ENCODE results near the gene KIRREL3.

KIRREL3 gene

DNA sequence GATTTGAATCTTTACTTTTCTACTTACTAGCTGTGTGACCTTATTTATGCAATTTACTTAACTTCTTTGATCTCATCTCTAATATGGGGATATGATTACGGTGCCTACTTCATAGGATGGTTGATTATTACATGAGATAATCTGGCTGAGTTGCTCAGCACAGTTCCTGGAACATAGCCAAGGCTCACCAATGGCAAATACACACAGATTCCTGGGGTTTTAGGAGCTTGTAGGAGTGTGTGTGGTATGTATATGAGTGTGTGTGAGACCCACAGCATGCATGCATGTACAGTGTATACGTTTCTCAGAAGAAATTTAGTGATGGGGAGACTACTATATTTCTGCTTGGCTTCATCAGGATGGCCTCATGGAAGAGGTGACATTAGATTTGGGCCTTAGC is 256.9 kb downstream of the KIRREL3 start:
- Histone ChIP-seq H3K36me3 (ENCODE audit: control insufficient read depth, low read depth, low read length) (no peaks in the 10 kb centered on the region), H3K27ac (ENCODE audit: low read length) (no peak overlapping the region), H3K4me3 (ENCODE audit: low read length) (no peak overlapping the region), H3K4me1 (ENCODE audit: control insufficient read depth, low read depth, low read length) (peaks cover 14% of the 10 kb centered on the region), H3K27me3 (ENCODE audit: control insufficient read depth, insufficient read depth, low read length) (no peaks in the 10 kb centered on the region), H3K9ac (ENCODE audit: low read length) (no peak overlapping the region), H3K9me3 (ENCODE audit: control insufficient read depth, low read depth, low read length) (no peaks in the 10 kb centered on the region)

GRCh38 chr11:126742582-126742981 is 258.0 kb downstream of the KIRREL3 start:
- no peaks in the 10 kb centered on the region for H3K9me3 ChIP-seq (ENCODE audit: control insufficient read depth, low read depth, low read length)
- H3K27ac ChIP-seq (ENCODE audit: low read length) = no peak overlapping the region
- H3K4me3 ChIP-seq (ENCODE audit: low read length) = no peak overlapping the region
- H3K27me3 ChIP-seq (ENCODE audit: control insufficient read depth, insufficient read depth, low read length) = no peaks in the 10 kb centered on the region
- peaks cover 14% of the 10 kb centered on the region for H3K4me1 ChIP-seq (ENCODE audit: control insufficient read depth, low read depth, low read length)
- no peaks in the 10 kb centered on the region for H3K36me3 ChIP-seq (ENCODE audit: control insufficient read depth, low read depth, low read length)
- no peak overlapping the region for H3K9ac ChIP-seq (ENCODE audit: low read length)

DNA sequence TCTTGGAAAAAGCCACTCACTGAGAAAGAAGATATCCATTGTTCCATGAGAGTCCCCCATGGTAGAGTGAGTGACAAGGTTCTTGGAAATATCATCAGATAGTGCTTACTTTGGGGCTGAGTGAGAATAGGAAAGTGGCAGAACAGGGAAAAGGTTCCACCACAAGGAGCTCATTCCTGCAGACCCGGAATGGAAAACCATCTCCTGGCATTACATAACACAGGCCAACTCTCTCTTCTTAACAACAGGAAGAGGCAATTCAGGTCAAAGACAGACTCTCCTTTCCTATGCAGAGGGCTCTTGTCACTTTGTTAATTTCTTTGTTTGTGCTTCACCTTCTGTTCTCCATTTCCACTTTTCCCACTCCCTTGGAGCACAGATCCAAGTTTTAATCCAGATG is 259.7 kb downstream of the KIRREL3 start:
- H3K4me3 ChIP-seq (ENCODE audit: low read length) = no peak overlapping the region
- peaks cover 14% of the 10 kb centered on the region for H3K4me1 ChIP-seq (ENCODE audit: control insufficient read depth, low read depth, low read length)
- no peak overlapping the region for H3K9ac ChIP-seq (ENCODE audit: low read length)
- H3K9me3 ChIP-seq (ENCODE audit: control insufficient read depth, low read depth, low read length) = no peaks in the 10 kb centered on the region
- H3K36me3 ChIP-seq (ENCODE audit: control insufficient read depth, low read depth, low read length) = no peaks in the 10 kb centered on the region
- H3K27ac ChIP-seq (ENCODE audit: low read length) = no peak overlapping the region
- no peaks in the 10 kb centered on the region for H3K27me3 ChIP-seq (ENCODE audit: control insufficient read depth, insufficient read depth, low read length)

- Histone ChIP-seq H3K4me3 (ENCODE audit: low read length) (no peak overlapping the region), H3K27ac (ENCODE audit: low read length) (no peak overlapping the region), H3K27me3 (ENCODE audit: control insufficient read depth, insufficient read depth, low read length) (no peaks in the 10 kb centered on the region), H3K9ac (ENCODE audit: low read length) (no peak overlapping the region), H3K4me1 (ENCODE audit: control insufficient read depth, low read depth, low read length) (peaks cover 14% of the 10 kb centered on the region), H3K36me3 (ENCODE audit: control insufficient read depth, low read depth, low read length) (no peaks in the 10 kb centered on the region), H3K9me3 (ENCODE audit: control insufficient read depth, low read depth, low read length) (no peaks in the 10 kb centered on the region)
These were observed 260.9 kb downstream of the KIRREL3 start for GRCh38 chr11:126739499-126740145.

GRCh38 chr11:126738295-126739031 is 262.1 kb downstream of the KIRREL3 start:
- H3K27me3 ChIP-seq (ENCODE audit: control insufficient read depth, insufficient read depth, low read length) = no peaks in the 10 kb centered on the region
- no peak overlapping the region for H3K27ac ChIP-seq (ENCODE audit: low read length)
- H3K4me3 ChIP-seq (ENCODE audit: low read length) = no peak overlapping the region
- H3K9me3 ChIP-seq (ENCODE audit: control insufficient read depth, low read depth, low read length) = no peaks in the 10 kb centered on the region
- H3K4me1 ChIP-seq (ENCODE audit: control insufficient read depth, low read depth, low read length) = peaks cover 14% of the 10 kb centered on the region
- H3K9ac ChIP-seq (ENCODE audit: low read length) = no peak overlapping the region
- no peaks in the 10 kb centered on the region for H3K36me3 ChIP-seq (ENCODE audit: control insufficient read depth, low read depth, low read length)

GRCh38 chr11:126736682-126737572 is 263.6 kb downstream of the KIRREL3 start:
- Histone ChIP-seq H3K9ac (ENCODE audit: low read length) (no peak overlapping the region), H3K9me3 (ENCODE audit: control insufficient read depth, low read depth, low read length) (no peaks in the 10 kb centered on the region), H3K27me3 (ENCODE audit: control insufficient read depth, insufficient read depth, low read length) (no peaks in the 10 kb centered on the region), H3K4me3 (ENCODE audit: low read length) (no peak overlapping the region), H3K36me3 (ENCODE audit: control insufficient read depth, low read depth, low read length) (no peaks in the 10 kb centered on the region), H3K4me1 (ENCODE audit: control insufficient read depth, low read depth, low read length) (peaks cover 14% of the 10 kb centered on the region), H3K27ac (ENCODE audit: low read length) (no peak overlapping the region)

DNA sequence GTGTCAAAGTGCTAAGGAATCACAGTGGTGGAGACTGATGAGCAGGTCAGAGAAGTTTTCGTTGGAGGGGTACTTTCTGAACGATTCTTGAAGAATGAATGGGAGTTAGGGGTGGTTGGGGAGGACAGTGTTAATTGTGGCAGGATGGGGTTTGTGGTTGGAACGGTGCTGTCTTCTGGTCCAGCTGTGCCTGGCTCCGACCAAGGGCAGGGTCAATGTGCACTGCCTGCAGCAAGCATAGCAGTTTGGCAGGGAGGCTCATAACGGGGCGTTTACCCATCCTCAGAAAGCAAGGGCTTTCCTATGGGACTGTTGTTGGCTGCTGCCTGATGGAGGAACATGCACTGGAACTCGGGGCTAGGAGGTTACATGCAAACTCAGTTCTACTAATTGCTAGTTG is 265.8 kb downstream of the KIRREL3 start:
- Histone ChIP-seq H3K4me3 (ENCODE audit: low read length) (no peak overlapping the region), H3K36me3 (ENCODE audit: control insufficient read depth, low read depth, low read length) (no peaks in the 10 kb centered on the region), H3K9me3 (ENCODE audit: control insufficient read depth, low read depth, low read length) (no peaks in the 10 kb centered on the region), H3K27me3 (ENCODE audit: control insufficient read depth, insufficient read depth, low read length) (no peaks in the 10 kb centered on the region), H3K4me1 (ENCODE audit: control insufficient read depth, low read depth, low read length) (no peaks in the 10 kb centered on the region), H3K9ac (ENCODE audit: low read length) (no peak overlapping the region), H3K27ac (ENCODE audit: low read length) (no peak overlapping the region)

DNA sequence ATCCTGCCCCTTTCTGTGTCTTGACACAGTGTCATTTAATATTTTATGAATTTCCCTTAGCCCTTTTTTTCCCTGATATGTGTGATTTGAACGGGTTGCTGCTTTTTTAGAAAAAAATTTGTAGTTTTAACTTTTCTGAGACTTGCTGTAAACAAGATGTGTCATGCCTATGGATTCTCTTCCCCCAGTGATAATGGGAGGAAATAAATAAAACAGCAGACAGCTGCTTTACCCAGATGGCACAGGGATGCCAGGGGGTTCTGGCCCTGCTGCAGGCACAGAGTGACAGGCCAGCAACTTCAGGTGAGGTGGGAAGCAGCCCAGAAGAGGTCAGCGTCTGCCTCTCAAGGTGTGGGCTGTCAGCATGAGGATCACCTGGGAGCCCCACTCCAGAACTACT is 266.9 kb downstream of the KIRREL3 start:
- Histone ChIP-seq H3K9me3 (ENCODE audit: control insufficient read depth, low read depth, low read length) (no peaks in the 10 kb centered on the region), H3K4me3 (ENCODE audit: low read length) (no peak overlapping the region), H3K27me3 (ENCODE audit: control insufficient read depth, insufficient read depth, low read length) (no peaks in the 10 kb centered on the region), H3K9ac (ENCODE audit: low read length) (no peak overlapping the region), H3K27ac (ENCODE audit: low read length) (no peak overlapping the region), H3K36me3 (ENCODE audit: control insufficient read depth, low read depth, low read length) (no peaks in the 10 kb centered on the region), H3K4me1 (ENCODE audit: control insufficient read depth, low read depth, low read length) (no peaks in the 10 kb centered on the region)

- H3K9ac ChIP-seq (ENCODE audit: low read length) = no peak overlapping the region
- no peaks in the 10 kb centered on the region for H3K27me3 ChIP-seq (ENCODE audit: control insufficient read depth, insufficient read depth, low read length)
- H3K4me3 ChIP-seq (ENCODE audit: low read length) = no peak overlapping the region
- no peaks in the 10 kb centered on the region for H3K4me1 ChIP-seq (ENCODE audit: control insufficient read depth, low read depth, low read length)
- H3K36me3 ChIP-seq (ENCODE audit: control insufficient read depth, low read depth, low read length) = no peaks in the 10 kb centered on the region
- no peaks in the 10 kb centered on the region for H3K9me3 ChIP-seq (ENCODE audit: control insufficient read depth, low read depth, low read length)
- H3K27ac ChIP-seq (ENCODE audit: low read length) = no peak overlapping the region
These were observed 267.6 kb downstream of the KIRREL3 start for GRCh38 chr11:126732981-126733380.

GRCh38 chr11:126731576-126732142 is 268.9 kb downstream of the KIRREL3 start:
- no peaks in the 10 kb centered on the region for H3K27me3 ChIP-seq (ENCODE audit: control insufficient read depth, insufficient read depth, low read length)

DNA sequence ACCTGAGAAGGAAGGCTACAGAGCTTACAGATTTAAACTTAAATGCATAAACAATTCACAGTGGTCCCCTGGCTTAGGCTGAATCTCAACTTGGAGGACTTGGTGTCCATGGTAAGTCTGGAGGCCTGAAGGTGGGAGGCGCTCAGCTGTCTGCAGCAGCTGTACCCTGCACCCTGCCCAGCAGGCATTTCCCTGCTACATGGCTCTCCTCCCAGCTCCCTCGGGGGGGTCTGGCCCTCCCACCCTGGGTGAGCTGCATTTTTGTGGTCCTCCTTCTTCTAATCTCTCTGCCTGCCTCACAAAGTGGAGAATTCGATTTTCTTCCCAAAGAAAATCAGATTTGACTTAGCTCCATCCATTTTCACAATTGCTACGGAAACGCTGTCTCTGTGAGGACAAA is 273.2 kb downstream of the KIRREL3 start:
- Histone ChIP-seq H3K9ac (ENCODE audit: low read length) (no peak overlapping the region), H3K4me3 (ENCODE audit: low read length) (no peak overlapping the region), H3K4me1 (ENCODE audit: control insufficient read depth, low read depth, low read length) (no peaks in the 10 kb centered on the region), H3K27ac (ENCODE audit: low read length) (no peak overlapping the region), H3K36me3 (ENCODE audit: control insufficient read depth, low read depth, low read length) (no peaks in the 10 kb centered on the region), H3K27me3 (ENCODE audit: control insufficient read depth, insufficient read depth, low read length) (no peaks in the 10 kb centered on the region), H3K9me3 (ENCODE audit: control insufficient read depth, low read depth, low read length) (no peaks in the 10 kb centered on the region)

More at GRCh38 chr11:126731576-126732142, 268.9 kb downstream of the KIRREL3 start:
- no peak overlapping the region for H3K4me3 ChIP-seq (ENCODE audit: low read length)
- H3K9ac ChIP-seq (ENCODE audit: low read length) = no peak overlapping the region
- no peaks in the 10 kb centered on the region for H3K36me3 ChIP-seq (ENCODE audit: control insufficient read depth, low read depth, low read length)
- no peak overlapping the region for H3K27ac ChIP-seq (ENCODE audit: low read length)
- no peaks in the 10 kb centered on the region for H3K9me3 ChIP-seq (ENCODE audit: control insufficient read depth, low read depth, low read length)
- H3K4me1 ChIP-seq (ENCODE audit: control insufficient read depth, low read depth, low read length) = no peaks in the 10 kb centered on the region
